Measurements from ENCODE around the gene CXCL8.

- TF ChIP-seq, protein P1, sequence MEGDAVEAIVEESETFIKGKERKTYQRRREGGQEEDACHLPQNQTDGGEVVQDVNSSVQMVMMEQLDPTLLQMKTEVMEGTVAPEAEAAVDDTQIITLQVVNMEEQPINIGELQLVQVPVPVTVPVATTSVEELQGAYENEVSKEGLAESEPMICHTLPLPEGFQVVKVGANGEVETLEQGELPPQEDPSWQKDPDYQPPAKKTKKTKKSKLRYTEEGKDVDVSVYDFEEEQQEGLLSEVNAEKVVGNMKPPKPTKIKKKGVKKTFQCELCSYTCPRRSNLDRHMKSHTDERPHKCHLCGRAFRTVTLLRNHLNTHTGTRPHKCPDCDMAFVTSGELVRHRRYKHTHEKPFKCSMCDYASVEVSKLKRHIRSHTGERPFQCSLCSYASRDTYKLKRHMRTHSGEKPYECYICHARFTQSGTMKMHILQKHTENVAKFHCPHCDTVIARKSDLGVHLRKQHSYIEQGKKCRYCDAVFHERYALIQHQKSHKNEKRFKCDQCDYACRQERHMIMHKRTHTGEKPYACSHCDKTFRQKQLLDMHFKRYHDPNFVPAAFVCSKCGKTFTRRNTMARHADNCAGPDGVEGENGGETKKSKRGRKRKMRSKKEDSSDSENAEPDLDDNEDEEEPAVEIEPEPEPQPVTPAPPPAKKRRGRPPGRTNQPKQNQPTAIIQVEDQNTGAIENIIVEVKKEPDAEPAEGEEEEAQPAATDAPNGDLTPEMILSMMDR (IDR thresholded peaks at IDR 0.05), result no peak
- no peak for TF ChIP-seq EP300 (IDR thresholded peaks at IDR 0.05)
- TF ChIP-seq POLR2A (IDR thresholded peaks at IDR 0.05), result no peak
These were observed 30.5 kb downstream of the CXCL8 start for GRCh38 chr4:73770917-73771316.
